NB4 (cell line): ENCODE data around the gene UCN2.

Experiments used
- DNase-seq: peaks from one replicate; pipeline ENCODE4 v3.0.0; 2010; ENCODE audit warnings: low read depth
- H3K4me3 ChIP-seq: one replicate; pipeline ENCODE4 v1.5.1; 2011; ENCODE audit warnings: mild to moderate bottlenecking, low read depth, low read length, moderate library complexity
- MYC ChIP-seq: IDR thresholded peaks from 2 replicates; pipeline ENCODE4 v1.6.1; 2011; ENCODE audit warnings: low read depth, low read length
- POLR2A ChIP-seq: IDR thresholded peaks from 2 replicates; pipeline ENCODE4 v1.6.1; 2011; ENCODE audit warnings: mild to moderate bottlenecking; ENCODE audit not compliant: insufficient read length; ENCODE audit errors: extremely low read depth
- TF ChIP-seq, protein P1 (sequence below): IDR thresholded peaks from one replicate; pipeline ENCODE4 v1.5.1; 2012; ENCODE audit warnings: low read depth, low read length
- TF ChIP-seq, protein P2 (sequence below): IDR thresholded peaks from 2 replicates; pipeline ENCODE4 v1.6.1; 2011; ENCODE audit warnings: low read depth, low read length

UCN2 gene

DNA sequence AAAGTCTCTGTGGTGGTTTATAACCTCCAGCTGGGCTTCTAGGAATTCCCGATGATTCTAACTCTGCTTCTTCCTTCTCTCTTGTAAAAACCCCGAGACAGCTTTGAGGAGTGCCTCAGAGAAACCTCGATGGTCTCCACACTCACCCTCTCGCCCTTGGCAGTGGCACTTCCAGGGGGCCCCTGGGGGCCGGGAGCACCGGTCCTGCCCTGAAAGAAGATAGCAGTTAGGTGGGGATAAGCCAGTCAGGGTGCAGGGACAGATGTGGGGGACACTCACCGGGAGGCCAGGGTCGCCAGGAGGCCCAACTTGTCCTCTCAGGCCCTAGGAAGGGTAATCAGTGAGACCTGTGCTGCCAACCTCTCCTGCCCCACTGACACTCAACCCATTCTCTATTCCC lies 21.8 kb upstream of the UCN2 start:
- TF ChIP-seq, protein P1, sequence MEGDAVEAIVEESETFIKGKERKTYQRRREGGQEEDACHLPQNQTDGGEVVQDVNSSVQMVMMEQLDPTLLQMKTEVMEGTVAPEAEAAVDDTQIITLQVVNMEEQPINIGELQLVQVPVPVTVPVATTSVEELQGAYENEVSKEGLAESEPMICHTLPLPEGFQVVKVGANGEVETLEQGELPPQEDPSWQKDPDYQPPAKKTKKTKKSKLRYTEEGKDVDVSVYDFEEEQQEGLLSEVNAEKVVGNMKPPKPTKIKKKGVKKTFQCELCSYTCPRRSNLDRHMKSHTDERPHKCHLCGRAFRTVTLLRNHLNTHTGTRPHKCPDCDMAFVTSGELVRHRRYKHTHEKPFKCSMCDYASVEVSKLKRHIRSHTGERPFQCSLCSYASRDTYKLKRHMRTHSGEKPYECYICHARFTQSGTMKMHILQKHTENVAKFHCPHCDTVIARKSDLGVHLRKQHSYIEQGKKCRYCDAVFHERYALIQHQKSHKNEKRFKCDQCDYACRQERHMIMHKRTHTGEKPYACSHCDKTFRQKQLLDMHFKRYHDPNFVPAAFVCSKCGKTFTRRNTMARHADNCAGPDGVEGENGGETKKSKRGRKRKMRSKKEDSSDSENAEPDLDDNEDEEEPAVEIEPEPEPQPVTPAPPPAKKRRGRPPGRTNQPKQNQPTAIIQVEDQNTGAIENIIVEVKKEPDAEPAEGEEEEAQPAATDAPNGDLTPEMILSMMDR, result no peak
- TF ChIP-seq, protein P2, sequence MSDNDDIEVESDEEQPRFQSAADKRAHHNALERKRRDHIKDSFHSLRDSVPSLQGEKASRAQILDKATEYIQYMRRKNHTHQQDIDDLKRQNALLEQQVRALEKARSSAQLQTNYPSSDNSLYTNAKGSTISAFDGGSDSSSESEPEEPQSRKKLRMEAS, result no peak
- TF ChIP-seq POLR2A, result no peak
- no peak for TF ChIP-seq MYC
- H3K4me3 ChIP-seq, result no peak overlapping the region
- DNase-seq, result no peak

DNA sequence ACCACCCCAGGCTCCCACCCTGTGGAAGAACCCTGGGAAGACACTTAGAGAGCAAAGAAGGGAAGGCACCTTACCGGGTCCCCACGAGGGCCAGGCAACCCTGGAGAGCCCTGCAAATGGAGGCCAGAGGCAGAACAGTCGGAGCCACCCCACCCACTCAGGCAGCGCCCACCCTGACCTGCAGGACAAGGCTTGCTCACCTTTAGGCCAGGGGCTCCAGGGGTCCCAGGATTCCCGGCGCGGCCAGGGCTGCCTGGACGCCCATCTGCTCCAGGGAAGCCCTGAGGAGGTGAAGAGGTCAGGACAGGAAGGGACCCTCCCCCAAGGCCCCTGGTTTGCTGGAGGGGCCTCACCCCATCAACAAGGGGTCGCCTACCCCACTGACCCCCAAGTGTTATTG lies 21.3 kb upstream of the UCN2 start:
- H3K4me3 ChIP-seq, result no peak overlapping the region
- no peak for TF ChIP-seq POLR2A
- TF ChIP-seq, protein P2, result no peak
- no peak for TF ChIP-seq MYC
- TF ChIP-seq, protein P1, result no peak
- no peak for DNase-seq

DNA sequence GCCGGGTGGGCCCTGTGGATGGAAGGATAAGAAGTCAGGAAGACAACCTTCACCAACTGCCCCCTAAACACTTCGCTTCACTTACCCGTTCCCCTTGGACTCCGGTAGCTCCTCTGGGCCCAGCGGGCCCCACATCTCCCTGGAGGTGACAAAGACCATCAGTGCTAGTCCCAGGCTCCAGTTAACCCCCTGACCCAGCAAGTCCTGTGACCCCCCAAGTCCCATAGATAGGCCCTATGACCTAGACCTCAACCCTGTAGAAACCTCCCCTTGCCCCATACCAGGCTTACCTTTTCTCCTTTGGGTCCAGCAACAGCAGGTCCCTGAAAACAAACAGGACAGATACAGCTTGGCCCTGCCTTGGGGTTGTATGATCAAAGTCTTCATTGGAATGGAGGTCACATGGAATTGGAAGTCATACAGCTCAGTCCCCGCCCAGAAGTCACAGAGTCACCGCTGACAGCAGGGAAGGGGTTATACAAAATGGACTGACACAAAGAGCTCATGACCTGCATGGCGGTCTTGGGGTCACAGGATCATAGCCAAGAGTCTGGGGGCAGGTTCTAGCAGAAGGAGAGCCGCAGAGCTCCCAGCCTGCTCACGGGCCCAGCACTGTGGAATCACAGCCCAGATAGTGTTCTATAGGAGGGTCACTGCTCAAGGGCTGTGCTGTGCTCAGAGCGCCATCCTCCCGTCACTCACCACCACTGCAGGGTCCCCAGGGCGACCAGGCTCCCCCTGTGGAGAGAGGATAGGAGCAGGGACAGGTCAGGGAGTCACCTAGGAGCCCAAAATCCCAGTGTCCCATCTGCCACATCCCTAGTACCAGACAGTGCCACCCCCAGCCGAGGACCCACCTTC lies 18.3 kb upstream of the UCN2 start:
- TF ChIP-seq POLR2A (no peak), MYC (no peak)
- TF ChIP-seq, protein P2, result no peak
- TF ChIP-seq, protein P1, result no peak
- no peak for DNase-seq
- H3K4me3 ChIP-seq, result no peak overlapping the region

DNA sequence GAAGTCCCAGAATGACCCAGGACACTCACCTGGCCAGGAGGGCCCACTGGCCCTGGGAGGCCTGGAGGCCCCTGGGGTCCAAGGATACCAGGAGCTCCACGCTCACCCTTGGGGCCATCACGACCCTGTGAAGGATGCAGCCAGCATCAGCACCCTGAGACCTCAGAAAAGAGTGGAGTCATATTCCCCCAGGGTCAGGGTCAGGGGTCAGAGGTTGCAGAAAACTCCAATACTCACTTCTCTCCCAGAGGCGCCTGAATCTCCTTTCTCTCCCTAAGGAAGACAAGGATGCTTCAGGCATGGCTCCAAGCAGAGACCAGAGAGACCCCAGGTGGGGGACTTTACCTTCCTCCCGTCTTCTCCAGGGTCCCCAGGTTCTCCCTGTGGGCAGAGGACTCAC lies 13.1 kb upstream of the UCN2 start:
- H3K4me3 ChIP-seq, result no peak overlapping the region
- TF ChIP-seq MYC (no peak), POLR2A (no peak)
- TF ChIP-seq, protein P1, result no peak
- TF ChIP-seq, protein P2, result no peak
- DNase-seq, result no peak

DNA sequence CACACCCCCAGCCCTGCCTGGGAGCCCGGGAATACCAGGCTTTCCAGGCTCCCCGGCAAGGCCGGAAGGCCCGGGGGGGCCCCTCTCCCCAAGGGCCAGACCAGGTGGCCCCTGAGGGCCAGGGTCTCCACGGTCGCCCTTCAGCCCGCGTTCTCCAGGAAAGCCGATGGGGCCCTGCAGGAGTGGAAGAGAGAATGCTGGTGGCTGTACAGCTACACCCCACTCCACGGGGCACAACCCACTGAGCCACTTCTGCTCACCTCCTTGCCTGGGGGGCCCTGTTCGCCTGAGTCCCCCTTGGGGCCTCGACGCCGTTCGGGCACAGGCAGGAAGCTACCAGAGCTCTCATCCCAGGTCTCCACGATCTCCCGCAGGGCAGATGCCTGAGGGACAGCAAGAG lies 11.8 kb upstream of the UCN2 start:
- no peak overlapping the region for H3K4me3 ChIP-seq
- DNase-seq, result no peak
- TF ChIP-seq POLR2A (no peak), MYC (no peak)
- TF ChIP-seq, protein P1, result no peak
- TF ChIP-seq, protein P2, result no peak
